GM12801 (cell line): ENCODE measurements around the gene JAK3.

Experiments used
- TF ChIP-seq, protein P1 (sequence below): IDR thresholded peaks from one replicate; pipeline ENCODE4 v1.5.1; 2011; ENCODE audit warnings: control low read depth; ENCODE audit not compliant: insufficient read length; ENCODE audit errors: extremely low read depth

Gene JAK3

DNA sequence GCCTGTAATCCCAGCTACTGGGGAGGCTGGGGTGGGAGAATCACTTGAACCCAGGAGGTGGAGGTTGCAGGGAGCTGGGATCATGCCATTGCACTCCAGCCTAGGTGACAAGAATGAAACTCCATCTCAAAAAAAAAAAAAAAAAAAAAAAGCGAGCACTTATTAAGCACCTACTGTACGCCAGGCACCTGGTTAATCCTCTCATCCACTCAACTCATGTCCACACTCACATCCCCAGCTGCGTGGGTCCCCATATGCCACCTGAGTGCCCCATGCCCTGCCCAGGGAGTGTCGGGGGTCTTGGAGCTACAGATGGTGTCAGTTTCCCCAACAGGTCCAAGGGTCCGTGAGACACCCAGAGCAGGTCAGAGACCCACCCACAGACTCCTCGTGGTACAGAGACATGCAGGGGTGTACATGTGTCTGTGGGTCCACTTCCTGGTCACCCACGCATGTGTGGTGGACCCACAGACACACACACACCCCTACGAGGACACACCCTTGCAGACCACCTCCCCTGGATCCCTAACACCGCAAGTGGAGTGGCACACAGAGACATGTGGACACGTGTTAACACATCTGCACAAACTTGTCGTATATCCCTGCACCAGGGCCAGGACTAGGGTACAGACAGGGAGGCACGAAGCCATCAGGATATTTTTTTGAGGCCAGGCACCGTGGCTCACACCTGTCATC is 30.0 kb downstream of the JAK3 start:
- TF ChIP-seq, protein P1, sequence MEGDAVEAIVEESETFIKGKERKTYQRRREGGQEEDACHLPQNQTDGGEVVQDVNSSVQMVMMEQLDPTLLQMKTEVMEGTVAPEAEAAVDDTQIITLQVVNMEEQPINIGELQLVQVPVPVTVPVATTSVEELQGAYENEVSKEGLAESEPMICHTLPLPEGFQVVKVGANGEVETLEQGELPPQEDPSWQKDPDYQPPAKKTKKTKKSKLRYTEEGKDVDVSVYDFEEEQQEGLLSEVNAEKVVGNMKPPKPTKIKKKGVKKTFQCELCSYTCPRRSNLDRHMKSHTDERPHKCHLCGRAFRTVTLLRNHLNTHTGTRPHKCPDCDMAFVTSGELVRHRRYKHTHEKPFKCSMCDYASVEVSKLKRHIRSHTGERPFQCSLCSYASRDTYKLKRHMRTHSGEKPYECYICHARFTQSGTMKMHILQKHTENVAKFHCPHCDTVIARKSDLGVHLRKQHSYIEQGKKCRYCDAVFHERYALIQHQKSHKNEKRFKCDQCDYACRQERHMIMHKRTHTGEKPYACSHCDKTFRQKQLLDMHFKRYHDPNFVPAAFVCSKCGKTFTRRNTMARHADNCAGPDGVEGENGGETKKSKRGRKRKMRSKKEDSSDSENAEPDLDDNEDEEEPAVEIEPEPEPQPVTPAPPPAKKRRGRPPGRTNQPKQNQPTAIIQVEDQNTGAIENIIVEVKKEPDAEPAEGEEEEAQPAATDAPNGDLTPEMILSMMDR: no peak

DNA sequence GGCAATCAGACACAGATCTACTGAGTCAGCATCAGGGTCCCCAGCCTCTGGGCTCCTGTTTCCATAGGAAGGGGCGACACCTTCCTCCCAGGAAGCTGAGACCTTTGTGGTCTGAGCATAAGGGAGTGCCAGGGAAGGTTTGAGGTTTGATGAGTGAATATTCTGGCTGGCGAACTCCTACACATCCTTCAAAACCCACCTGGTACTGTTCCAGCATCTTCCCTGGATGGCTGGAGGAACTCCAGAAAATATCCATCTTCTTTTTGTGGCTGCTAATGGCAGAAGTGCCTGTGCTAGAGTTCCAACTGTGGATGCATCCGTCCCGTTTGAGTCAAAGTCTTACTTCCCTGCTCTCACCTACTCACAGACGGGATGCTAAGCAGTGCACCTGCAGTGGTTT is 35.7 kb downstream of the JAK3 start:
- TF ChIP-seq, protein P1: no peak

DNA sequence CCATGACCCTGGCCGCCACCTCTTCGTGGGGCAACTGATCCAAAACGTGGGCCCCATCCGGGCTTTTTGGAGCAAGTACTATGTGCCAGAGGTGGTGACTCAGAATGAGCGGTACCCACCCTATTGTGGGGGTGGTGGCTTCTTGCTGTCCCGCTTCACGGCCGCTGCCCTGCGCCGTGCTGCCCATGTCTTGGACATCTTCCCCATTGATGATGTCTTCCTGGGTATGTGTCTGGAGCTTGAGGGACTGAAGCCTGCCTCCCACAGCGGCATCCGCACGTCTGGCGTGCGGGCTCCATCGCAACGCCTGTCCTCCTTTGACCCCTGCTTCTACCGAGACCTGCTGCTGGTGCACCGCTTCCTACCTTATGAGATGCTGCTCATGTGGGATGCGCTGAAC is 36.1 kb downstream of the JAK3 start:
- TF ChIP-seq, protein P1: no peak

DNA sequence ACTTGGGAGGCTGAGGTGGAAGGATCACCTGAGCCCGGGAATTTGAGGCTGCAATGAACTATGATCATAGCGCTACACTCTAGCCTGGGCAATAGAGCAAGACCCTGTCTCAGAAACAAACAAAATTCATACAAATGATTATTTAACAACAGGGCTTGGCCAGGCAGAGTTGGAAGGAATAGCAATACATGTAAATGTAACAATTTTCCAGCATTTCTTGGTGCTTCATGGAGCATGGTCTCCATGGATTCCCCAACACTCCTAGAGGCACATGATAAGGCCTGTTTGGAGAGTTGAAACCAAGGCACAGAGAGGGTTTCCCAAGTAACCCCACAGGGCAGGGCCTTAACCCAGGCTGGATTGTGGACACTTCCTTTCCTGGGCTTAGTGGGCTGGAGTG is 36.7 kb downstream of the JAK3 start:
- TF ChIP-seq, protein P1: no peak

DNA sequence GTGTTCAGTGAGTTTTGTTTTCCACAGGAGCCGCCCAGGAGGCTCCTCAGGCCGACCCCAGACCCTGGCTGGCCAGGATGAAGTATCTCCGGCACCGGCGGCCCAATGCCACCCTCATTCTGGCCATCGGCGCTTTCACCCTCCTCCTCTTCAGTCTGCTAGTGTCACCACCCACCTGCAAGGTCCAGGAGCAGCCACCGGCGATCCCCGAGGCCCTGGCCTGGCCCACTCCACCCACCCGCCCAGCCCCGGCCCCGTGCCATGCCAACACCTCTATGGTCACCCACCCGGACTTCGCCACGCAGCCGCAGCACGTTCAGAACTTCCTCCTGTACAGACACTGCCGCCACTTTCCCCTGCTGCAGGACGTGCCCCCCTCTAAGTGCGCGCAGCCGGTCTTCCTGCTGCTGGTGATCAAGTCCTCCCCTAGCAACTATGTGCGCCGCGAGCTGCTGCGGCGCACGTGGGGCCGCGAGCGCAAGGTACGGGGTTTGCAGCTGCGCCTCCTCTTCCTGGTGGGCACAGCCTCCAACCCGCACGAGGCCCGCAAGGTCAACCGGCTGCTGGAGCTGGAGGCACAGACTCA is 40.0 kb downstream of the JAK3 start:
- TF ChIP-seq, protein P1: no peak

DNA sequence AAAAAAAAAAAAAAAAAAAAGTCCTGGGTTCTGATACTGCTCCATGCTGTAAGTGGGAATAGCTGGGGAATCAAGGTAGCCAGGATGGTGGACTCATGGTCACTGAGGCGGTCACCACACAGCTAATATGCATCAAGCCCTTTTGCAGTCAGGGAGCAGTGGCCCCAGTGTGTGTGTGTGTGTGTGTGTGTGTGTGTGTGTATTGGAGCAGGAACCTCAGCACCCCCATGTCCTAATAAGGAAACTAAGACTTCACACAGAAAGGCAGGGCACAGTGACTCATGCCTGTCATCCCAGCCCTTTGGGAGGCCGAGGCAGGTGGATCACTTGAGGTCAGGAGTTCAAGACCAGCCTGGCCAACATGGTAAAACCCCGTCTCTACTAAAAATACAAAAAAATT is 40.8 kb downstream of the JAK3 start:
- TF ChIP-seq, protein P1: no peak

DNA sequence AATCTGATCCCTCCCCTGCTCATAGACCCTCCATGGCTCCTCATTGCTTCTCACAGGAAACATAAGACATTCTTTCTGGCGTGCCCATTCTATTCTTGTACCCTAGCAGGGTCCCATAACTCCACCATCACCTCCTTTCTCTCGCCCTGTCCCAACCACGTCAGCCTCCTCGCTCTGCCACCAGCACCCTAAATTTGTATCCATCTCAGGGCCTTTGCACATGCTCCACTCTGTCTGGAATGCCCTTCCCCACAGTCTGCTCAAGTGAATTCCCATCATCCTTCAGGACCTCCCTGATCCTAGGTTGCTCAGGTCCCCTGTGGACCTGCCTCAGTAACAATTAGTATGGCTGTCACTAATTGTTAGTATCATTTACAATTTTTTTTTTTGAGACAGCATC is 42.4 kb downstream of the JAK3 start:
- TF ChIP-seq, protein P1: no peak
